Small intestine (tissue), 7 donors: ENCODE results near the gene CSTF2. TPM values are rescaled to one million over a fixed set of nuclear protein-coding genes. Genes with fewer than 3 reads are reported as not detected.

Experiments
- DNase-seq, 2 donors: peaks; one replicate each; pipeline versions ENCODE4 v3.0.0 to v3.0.0-alpha.2; 2013
- FAIRE-seq: peaks from 2 replicates; lab custom pipeline; 2012; peaks lifted over from hg19 to GRCh38; lab: Jason Lieb, UNC
- H3K27ac ChIP-seq, 3 donors: one replicate each; pipeline ENCODE4 v1.5.1; 2013; ENCODE audit warnings: low read length in 2 of 3, mild to moderate bottlenecking in 2 of 3, control low read depth in 1 of 3, inconsistent platforms in 1 of 3, low read depth in 1 of 3, moderate library complexity in 1 of 3
- H3K27me3 ChIP-seq, 3 donors: one replicate each; pipeline ENCODE4 v1.6.1; 2013; ENCODE audit warnings: low read length in 3 of 3, inconsistent platforms in 1 of 3; ENCODE audit not compliant: control insufficient read depth in 3 of 3, insufficient read depth in 3 of 3
- H3K36me3 ChIP-seq, 3 donors: one replicate each; pipeline ENCODE4 v1.6.1; 2013; ENCODE audit warnings: low read length in 3 of 3, inconsistent platforms in 1 of 3, low read depth in 1 of 3, mild to moderate bottlenecking in 1 of 3, moderate library complexity in 1 of 3; ENCODE audit not compliant: control insufficient read depth in 3 of 3, insufficient read depth in 2 of 3
- H3K4me1 ChIP-seq, 3 donors: one replicate each; pipeline ENCODE4 v1.6.1; 2013; ENCODE audit warnings: low read length in 2 of 3, inconsistent platforms in 1 of 3, low read depth in 1 of 3, mild to moderate bottlenecking in 1 of 3, moderate library complexity in 1 of 3; ENCODE audit not compliant: control insufficient read depth in 3 of 3, insufficient read depth in 2 of 3
- H3K4me3 ChIP-seq, 3 donors: one replicate each; pipeline ENCODE4 v1.5.1; 2013; ENCODE audit warnings: low read length in 3 of 3, control low read depth in 1 of 3, inconsistent platforms in 1 of 3, low read depth in 1 of 3, mild to moderate bottlenecking in 1 of 3, moderate library complexity in 1 of 3
- H3K9me3 ChIP-seq, 2 donors: one replicate each; pipeline ENCODE4 v1.6.1; 2013; ENCODE audit warnings: low read depth in 1 of 2, low read length in 1 of 2; ENCODE audit not compliant: control insufficient read depth in 2 of 2, insufficient read depth in 1 of 2
- WGBS, 3 donors: extraction: QIAGEN DNeasy Blood & Tissue Kit; methylation state at CpG; one replicate each; pipeline ENCODE4 v1.1.7; 2013; 5-methylcytosine and 5-hydroxymethylcytosine counted together
- polyA plus RNA-seq, 4 donors: library from polyadenylated mRNA; stranded (reverse) in 3 of 4; unstranded in 1 of 4; fragments of 200-250 nt in 3 of 4; fragments of 120-200 nt in 1 of 4; gene quantifications; one replicate each; pipeline versions ENCODE4 v1.2.1 to v1.2.3, GENCODE V29; 2013
- donor health status: healthy with polysubstance abuse.
- donor health status: control.
- donor health status: control.
- donor health status: Bipolar disorder and iron deficiency.
- donor health status: healthy.

CSTF2 gene
- polyA plus RNA-seq, 4 donors, result 4.6 to 18.5 (median 10.2) TPM

- FAIRE-seq, result no peak
- no peaks in the 10 kb centered on the region for H3K27me3 ChIP-seq
- no peaks in the 10 kb centered on the region for H3K9me3 ChIP-seq
- H3K4me3 ChIP-seq, result no peak overlapping the region
- no peaks in the 10 kb centered on the region for H3K4me1 ChIP-seq
- no peaks in the 10 kb centered on the region for H3K36me3 ChIP-seq
- 18 to 38% (median 38%) methylated on average over 10 to 12 of the region's 12 CpGs for WGBS, 3 donors
- DNase-seq, result peak; percentile 56 to 58
- peak overlapping the region in 2 of 3 donors; percentile 70 to 89 for H3K27ac ChIP-seq
Observed at GRCh38 chrX:100812216-100813158, 7.7 kb upstream of the CSTF2 start.

GRCh38 chrX:100817340-100817739 is 2.9 kb upstream of the CSTF2 start:
- Histone ChIP-seq H3K27ac (no peak overlapping the region), H3K27me3 (no peaks in the 10 kb centered on the region), H3K9me3 (no peaks in the 10 kb centered on the region), H3K4me3 (no peak overlapping the region), H3K36me3 (peaks cover 0 to 2% (median 0%) of the 10 kb centered on the region in 3 donors), H3K4me1 (no peaks in the 10 kb centered on the region)
- FAIRE-seq (no peak), DNase-seq (no peak)
- WGBS, 3 donors, result 48 to 68% (median 59%) methylated on average over 2 of the region's 2 CpGs

GRCh38 chrX:100819534-100819836 is 706 bp upstream of the CSTF2 start:
- Histone ChIP-seq H3K27ac (peak overlapping the region in 2 of 3 donors; percentile 74 to 82), H3K9me3 (no peaks in the 10 kb centered on the region), H3K27me3 (no peaks in the 10 kb centered on the region), H3K4me3 (peak overlapping the region; percentile 50 to 69 (median 63)), H3K36me3 (peaks cover 0 to 9% (median 4%) of the 10 kb centered on the region in 3 donors), H3K4me1 (no peaks in the 10 kb centered on the region)
- FAIRE-seq, result no peak
- DNase-seq, result no peak
- 9 to 44% (median 21%) methylated on average over 15 of the region's 15 CpGs for WGBS, 3 donors

- Histone ChIP-seq H3K4me3 (no peak overlapping the region), H3K27ac (no peak overlapping the region), H3K4me1 (no peaks in the 10 kb centered on the region), H3K9me3 (no peaks in the 10 kb centered on the region), H3K27me3 (no peaks in the 10 kb centered on the region), H3K36me3 (peaks cover 4 to 25% (median 8%) of the 10 kb centered on the region in 3 donors)
- WGBS, 3 donors, result 56 to 87% (median 65%) methylated on average over 2 of the region's 2 CpGs
- FAIRE-seq, result no peak
- DNase-seq, result no peak
Observed at GRCh38 chrX:100829730-100830129, 9.5 kb downstream of the CSTF2 start.

GRCh38 chrX:100830143-100830542 is 10.0 kb downstream of the CSTF2 start:
- WGBS, 3 donors, result 75 to 85% (median 81%) methylated on average over 5 of the region's 5 CpGs
- Histone ChIP-seq H3K27me3 (no peaks in the 10 kb centered on the region), H3K4me1 (no peaks in the 10 kb centered on the region), H3K9me3 (no peaks in the 10 kb centered on the region), H3K4me3 (no peak overlapping the region), H3K36me3 (peaks cover 4 to 25% (median 8%) of the 10 kb centered on the region in 3 donors), H3K27ac (no peak overlapping the region)
- FAIRE-seq (no peak), DNase-seq (no peak)

- WGBS, 3 donors, result 84 to 89% (median 87%) methylated on average over 9 of the region's 9 CpGs
- no peak for FAIRE-seq
- DNase-seq, result no peak
- Histone ChIP-seq H3K4me3 (no peak overlapping the region), H3K27me3 (no peaks in the 10 kb centered on the region), H3K4me1 (no peaks in the 10 kb centered on the region), H3K36me3 (peaks cover 4 to 25% (median 7%) of the 10 kb centered on the region in 3 donors), H3K9me3 (no peaks in the 10 kb centered on the region), H3K27ac (no peak overlapping the region)
Observed at GRCh38 chrX:100830547-100830946, 10.4 kb downstream of the CSTF2 start.

- 84 to 94% (median 91%) methylated on average over 9 of the region's 9 CpGs for WGBS, 3 donors
- DNase-seq (no peak), FAIRE-seq (no peak)
- Histone ChIP-seq H3K4me1 (no peaks in the 10 kb centered on the region), H3K36me3 (peaks cover 4 to 25% (median 6%) of the 10 kb centered on the region in 3 donors), H3K4me3 (no peak overlapping the region), H3K9me3 (no peaks in the 10 kb centered on the region), H3K27ac (no peak overlapping the region), H3K27me3 (no peaks in the 10 kb centered on the region)
Observed at GRCh38 chrX:100831219-100831946, 11.2 kb downstream of the CSTF2 start.

- FAIRE-seq (no peak), DNase-seq (no peak)
- no peak overlapping the region for H3K27ac ChIP-seq
- H3K4me3 ChIP-seq, result no peak overlapping the region
- no peaks in the 10 kb centered on the region for H3K9me3 ChIP-seq
- H3K36me3 ChIP-seq, result no peaks in the 10 kb centered on the region
- H3K27me3 ChIP-seq, result no peaks in the 10 kb centered on the region
- no peaks in the 10 kb centered on the region for H3K4me1 ChIP-seq
- WGBS, 3 donors, result 56 to 74% (median 63%) methylated on average over 4 of the region's 4 CpGs
Observed at GRCh38 chrX:100850317-100850716, 30.1 kb downstream of the CSTF2 start.
